ENCODE results near the gene BSDC1. TPM values are rescaled to one million over a fixed set of nuclear protein-coding genes. Genes with fewer than 3 reads are reported as not detected.
A peak's percentile ranks its signal among the peaks of the same experiment; 100 is the strongest.

Gene BSDC1
- total and polyA plus RNA-seq, 2 of the 13 experiments (the other 11 are each of a cell fraction or from before 2014, with no cell fraction given), result 40.3 to 64.2 TPM

DNA sequence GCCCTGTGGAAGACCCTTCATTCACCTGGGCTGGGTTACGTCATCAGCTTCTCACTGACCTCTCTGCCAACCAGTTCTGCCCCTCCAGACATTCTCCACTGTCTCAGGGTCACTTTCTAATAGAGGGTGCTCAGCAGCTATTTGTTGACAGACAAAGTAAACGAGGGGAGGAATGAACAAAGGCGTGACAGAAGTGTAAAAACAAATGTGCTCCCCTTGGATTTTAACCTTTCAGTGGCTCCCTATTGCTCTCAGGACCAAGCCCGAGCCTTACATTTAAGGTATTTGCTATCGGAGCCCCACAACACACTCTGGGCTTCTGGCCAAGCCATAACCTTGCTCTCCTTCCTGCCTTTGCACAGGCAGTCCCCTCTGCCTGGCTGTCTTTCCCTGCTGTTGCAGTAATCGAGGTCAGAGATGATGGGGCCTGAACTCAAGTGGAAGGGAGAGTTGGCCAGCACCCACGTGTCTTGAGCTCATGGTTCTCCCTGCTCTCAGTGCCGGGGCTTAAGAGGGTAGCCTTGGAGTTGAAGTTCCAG is 48.9 kb downstream of the BSDC1 start (continued):
- TF ChIP-seq ZNF12 (CRISPR knock-in tag; IDR thresholded peaks at IDR 0.05), result no peak
- TF ChIP-seq, protein P1, sequence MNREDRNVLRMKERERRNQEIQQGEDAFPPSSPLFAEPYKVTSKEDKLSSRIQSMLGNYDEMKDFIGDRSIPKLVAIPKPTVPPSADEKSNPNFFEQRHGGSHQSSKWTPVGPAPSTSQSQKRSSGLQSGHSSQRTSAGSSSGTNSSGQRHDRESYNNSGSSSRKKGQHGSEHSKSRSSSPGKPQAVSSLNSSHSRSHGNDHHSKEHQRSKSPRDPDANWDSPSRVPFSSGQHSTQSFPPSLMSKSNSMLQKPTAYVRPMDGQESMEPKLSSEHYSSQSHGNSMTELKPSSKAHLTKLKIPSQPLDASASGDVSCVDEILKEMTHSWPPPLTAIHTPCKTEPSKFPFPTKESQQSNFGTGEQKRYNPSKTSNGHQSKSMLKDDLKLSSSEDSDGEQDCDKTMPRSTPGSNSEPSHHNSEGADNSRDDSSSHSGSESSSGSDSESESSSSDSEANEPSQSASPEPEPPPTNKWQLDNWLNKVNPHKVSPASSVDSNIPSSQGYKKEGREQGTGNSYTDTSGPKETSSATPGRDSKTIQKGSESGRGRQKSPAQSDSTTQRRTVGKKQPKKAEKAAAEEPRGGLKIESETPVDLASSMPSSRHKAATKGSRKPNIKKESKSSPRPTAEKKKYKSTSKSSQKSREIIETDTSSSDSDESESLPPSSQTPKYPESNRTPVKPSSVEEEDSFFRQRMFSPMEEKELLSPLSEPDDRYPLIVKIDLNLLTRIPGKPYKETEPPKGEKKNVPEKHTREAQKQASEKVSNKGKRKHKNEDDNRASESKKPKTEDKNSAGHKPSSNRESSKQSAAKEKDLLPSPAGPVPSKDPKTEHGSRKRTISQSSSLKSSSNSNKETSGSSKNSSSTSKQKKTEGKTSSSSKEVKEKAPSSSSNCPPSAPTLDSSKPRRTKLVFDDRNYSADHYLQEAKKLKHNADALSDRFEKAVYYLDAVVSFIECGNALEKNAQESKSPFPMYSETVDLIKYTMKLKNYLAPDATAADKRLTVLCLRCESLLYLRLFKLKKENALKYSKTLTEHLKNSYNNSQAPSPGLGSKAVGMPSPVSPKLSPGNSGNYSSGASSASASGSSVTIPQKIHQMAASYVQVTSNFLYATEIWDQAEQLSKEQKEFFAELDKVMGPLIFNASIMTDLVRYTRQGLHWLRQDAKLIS (CRISPR knock-in tag; IDR thresholded peaks at IDR 0.05), result no peak
- no peak for TF ChIP-seq NFYC (CRISPR knock-in tag; IDR thresholded peaks at IDR 0.05)
- TF ChIP-seq ZNF24 (IDR thresholded peaks at IDR 0.05), result no peak
- TF ChIP-seq, protein P2, sequence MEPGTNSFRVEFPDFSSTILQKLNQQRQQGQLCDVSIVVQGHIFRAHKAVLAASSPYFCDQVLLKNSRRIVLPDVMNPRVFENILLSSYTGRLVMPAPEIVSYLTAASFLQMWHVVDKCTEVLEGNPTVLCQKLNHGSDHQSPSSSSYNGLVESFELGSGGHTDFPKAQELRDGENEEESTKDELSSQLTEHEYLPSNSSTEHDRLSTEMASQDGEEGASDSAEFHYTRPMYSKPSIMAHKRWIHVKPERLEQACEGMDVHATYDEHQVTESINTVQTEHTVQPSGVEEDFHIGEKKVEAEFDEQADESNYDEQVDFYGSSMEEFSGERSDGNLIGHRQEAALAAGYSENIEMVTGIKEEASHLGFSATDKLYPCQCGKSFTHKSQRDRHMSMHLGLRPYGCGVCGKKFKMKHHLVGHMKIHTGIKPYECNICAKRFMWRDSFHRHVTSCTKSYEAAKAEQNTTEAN (CRISPR knock-in tag; conservative IDR thresholded peaks at IDR 0.05), result peak; percentile 87
- no peak for TF ChIP-seq ZBTB3 (CRISPR knock-in tag; IDR thresholded peaks at IDR 0.05; ENCODE audit: borderline replicate concordance, low read depth)
- TF ChIP-seq ZNF230 (CRISPR knock-in tag; IDR thresholded peaks at IDR 0.05), result no peak
- TF ChIP-seq POLR2AphosphoS2 (IDR thresholded peaks at IDR 0.05; ENCODE audit: low read depth, low read length), result no peak
- no peak for TF ChIP-seq ZNF530 (CRISPR knock-in tag; IDR thresholded peaks at IDR 0.05; ENCODE audit: low read depth)
- TF ChIP-seq FOXK2 (IDR thresholded peaks at IDR 0.05), result no peak
- TF ChIP-seq ZNF17 (CRISPR knock-in tag; IDR thresholded peaks at IDR 0.05), result no peak
- no peak; the same call in 1 of the 2 replicates for TF ChIP-seq MEF2D (CRISPR knock-in tag; IDR thresholded peaks at IDR 0.05)
- no peak for TF ChIP-seq ZNF569 (CRISPR knock-in tag; IDR thresholded peaks at IDR 0.05; ENCODE audit: borderline replicate concordance)
- no peak for TF ChIP-seq KDM2A (CRISPR knock-in tag; IDR thresholded peaks at IDR 0.05; ENCODE audit: borderline replicate concordance, low read depth)
- no peak for TF ChIP-seq U2AF2 (IDR thresholded peaks at IDR 0.05; ENCODE audit: low read depth, low read length)
- TF ChIP-seq, protein P3, sequence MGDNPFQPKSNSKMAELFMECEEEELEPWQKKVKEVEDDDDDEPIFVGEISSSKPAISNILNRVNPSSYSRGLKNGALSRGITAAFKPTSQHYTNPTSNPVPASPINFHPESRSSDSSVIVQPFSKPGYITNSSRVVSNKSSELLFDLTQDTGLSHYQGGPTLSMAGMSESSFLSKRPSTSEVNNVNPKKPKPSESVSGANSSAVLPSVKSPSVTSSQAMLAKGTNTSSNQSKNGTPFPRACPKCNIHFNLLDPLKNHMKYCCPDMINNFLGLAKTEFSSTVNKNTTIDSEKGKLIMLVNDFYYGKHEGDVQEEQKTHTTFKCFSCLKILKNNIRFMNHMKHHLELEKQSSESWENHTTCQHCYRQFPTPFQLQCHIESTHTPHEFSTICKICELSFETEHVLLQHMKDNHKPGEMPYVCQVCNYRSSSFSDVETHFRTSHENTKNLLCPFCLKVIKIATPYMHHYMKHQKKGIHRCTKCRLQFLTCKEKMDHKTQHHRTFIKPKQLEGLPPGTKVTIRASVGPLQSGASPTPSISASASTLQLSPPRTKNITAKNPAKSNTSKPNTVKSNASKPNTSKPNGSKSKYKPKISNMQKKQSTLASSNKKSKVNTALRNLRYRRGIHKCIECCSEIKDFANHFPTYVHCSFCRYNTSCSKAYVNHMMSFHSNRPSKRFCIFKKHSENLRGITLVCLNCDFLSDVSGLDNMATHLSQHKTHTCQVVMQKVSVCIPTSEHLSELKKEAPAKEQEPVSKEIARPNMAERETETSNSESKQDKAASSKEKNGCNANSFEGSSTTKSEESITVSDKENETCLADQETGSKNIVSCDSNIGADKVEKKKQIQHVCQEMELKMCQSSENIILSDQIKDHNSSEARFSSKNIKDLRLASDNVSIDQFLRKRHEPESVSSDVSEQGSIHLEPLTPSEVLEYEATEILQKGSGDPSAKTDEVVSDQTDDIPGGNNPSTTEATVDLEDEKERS (CRISPR knock-in tag; IDR thresholded peaks at IDR 0.05), result no peak
- no peak for TF ChIP-seq MTF1 (CRISPR knock-in tag; IDR thresholded peaks at IDR 0.05)
- TF ChIP-seq, protein P4, sequence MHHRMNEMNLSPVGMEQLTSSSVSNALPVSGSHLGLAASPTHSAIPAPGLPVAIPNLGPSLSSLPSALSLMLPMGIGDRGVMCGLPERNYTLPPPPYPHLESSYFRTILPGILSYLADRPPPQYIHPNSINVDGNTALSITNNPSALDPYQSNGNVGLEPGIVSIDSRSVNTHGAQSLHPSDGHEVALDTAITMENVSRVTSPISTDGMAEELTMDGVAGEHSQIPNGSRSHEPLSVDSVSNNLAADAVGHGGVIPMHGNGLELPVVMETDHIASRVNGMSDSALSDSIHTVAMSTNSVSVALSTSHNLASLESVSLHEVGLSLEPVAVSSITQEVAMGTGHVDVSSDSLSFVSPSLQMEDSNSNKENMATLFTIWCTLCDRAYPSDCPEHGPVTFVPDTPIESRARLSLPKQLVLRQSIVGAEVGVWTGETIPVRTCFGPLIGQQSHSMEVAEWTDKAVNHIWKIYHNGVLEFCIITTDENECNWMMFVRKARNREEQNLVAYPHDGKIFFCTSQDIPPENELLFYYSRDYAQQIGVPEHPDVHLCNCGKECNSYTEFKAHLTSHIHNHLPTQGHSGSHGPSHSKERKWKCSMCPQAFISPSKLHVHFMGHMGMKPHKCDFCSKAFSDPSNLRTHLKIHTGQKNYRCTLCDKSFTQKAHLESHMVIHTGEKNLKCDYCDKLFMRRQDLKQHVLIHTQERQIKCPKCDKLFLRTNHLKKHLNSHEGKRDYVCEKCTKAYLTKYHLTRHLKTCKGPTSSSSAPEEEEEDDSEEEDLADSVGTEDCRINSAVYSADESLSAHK (CRISPR knock-in tag; IDR thresholded peaks at IDR 0.05; ENCODE audit: borderline replicate concordance), result no peak
- TF ChIP-seq ZNF839 (CRISPR knock-in tag; IDR thresholded peaks at IDR 0.05; ENCODE audit: borderline replicate concordance), result no peak
- TF ChIP-seq ZNF451 (CRISPR knock-in tag; IDR thresholded peaks at IDR 0.05), result no peak
- no peak for TF ChIP-seq GTF2F1 (IDR thresholded peaks at IDR 0.05; ENCODE audit: low read length)

Measured in HepG2 (cell line).